Brain microvascular endothelial cell (primary cell): ENCODE results near the gene PLPPR3.

Experiments
- DNase-seq: peaks from one replicate; pipeline ENCODE4 v3.0.0-alpha.2; 2020
- H3K27ac ChIP-seq: fragments of 250-450 bp; sonication (Bioruptor Pico); 2 replicates; pipeline ENCODE4 v1.5.1; 2020; ENCODE audit warnings: mild to moderate bottlenecking, moderate library complexity
- H3K27me3 ChIP-seq: fragments of 250-450 bp; sonication (Bioruptor Pico); replicated peaks from 2 replicates; pipeline ENCODE4 v1.5.1; 2020; ENCODE audit warnings: mild to moderate bottlenecking
- H3K36me3 ChIP-seq: fragments of 250-450 bp; sonication (Bioruptor Pico); replicated peaks from 2 replicates; pipeline ENCODE4 v1.5.1; 2020; ENCODE audit warnings: mild to moderate bottlenecking
- H3K4me3 ChIP-seq: 2 replicates; pipeline ENCODE4 v1.5.1; 2011; ENCODE audit warnings: low read depth, mild to moderate bottlenecking, control low read depth, low read length, moderate library complexity
- in situ Hi-C: cut with HindIII; loops from 2 replicates; pipeline ENCODE4 v1.10.0; 2017; ENCODE audit warnings: low sequenced_read_pairs, low pct_ligation_motif_present
- TF ChIP-seq, protein P1 (sequence below): IDR thresholded peaks from 2 replicates; pipeline ENCODE4 v1.5.1; 2011; ENCODE audit warnings: low read depth, mild to moderate bottlenecking, moderate library complexity, low read length, control low read depth, inconsistent platforms; ENCODE audit errors: missing control alignments

The PLPPR3 gene

DNA sequence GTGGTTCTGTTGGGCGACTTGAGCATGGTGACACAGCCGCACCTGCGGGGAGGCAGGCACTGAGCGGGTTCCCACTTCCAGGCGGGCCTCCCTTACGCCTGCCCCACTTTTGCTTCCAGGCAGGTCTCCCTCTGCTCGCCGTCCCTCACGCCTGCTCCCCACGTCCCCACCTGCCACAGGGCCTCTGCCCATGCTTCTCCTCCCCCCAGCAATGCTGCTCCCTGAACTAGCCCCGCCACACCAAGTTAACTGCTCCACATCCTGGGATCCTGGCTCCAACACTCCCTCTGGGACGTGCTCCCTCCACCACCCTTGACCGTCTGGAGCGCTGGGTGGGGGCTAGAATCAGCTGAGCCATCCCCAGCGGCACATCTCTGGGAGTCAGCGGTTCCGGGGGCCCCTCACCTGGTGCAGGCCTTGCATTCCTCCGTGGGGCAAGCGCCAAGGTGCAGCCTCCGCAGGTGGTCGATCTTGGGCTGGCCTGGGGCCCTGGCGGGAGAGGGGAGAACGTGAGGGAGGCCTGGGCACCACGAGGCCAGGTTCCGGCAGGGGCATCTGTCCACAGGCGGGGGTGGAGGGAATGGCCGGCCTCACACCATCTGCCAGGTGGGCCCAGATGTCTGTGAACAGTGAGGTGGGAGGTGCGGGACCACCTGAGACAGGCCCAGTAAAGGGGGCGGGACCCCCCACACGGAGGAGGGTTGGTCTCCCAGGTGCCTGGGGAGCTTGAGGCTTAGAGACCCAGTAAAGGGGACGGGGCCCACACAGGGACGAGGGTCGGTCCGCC, 46.9 kb upstream of the PLPPR3 start:
- TF ChIP-seq, protein P1, sequence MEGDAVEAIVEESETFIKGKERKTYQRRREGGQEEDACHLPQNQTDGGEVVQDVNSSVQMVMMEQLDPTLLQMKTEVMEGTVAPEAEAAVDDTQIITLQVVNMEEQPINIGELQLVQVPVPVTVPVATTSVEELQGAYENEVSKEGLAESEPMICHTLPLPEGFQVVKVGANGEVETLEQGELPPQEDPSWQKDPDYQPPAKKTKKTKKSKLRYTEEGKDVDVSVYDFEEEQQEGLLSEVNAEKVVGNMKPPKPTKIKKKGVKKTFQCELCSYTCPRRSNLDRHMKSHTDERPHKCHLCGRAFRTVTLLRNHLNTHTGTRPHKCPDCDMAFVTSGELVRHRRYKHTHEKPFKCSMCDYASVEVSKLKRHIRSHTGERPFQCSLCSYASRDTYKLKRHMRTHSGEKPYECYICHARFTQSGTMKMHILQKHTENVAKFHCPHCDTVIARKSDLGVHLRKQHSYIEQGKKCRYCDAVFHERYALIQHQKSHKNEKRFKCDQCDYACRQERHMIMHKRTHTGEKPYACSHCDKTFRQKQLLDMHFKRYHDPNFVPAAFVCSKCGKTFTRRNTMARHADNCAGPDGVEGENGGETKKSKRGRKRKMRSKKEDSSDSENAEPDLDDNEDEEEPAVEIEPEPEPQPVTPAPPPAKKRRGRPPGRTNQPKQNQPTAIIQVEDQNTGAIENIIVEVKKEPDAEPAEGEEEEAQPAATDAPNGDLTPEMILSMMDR, result no peak
- Histone ChIP-seq H3K27me3 (no peaks in the 10 kb centered on the region), H3K4me3 (no peak overlapping the region), H3K27ac (no peak overlapping the region), H3K36me3 (peaks cover 32% of the 10 kb centered on the region)
- in situ Hi-C loops, result no loop called here
- DNase-seq, result no peak

DNA sequence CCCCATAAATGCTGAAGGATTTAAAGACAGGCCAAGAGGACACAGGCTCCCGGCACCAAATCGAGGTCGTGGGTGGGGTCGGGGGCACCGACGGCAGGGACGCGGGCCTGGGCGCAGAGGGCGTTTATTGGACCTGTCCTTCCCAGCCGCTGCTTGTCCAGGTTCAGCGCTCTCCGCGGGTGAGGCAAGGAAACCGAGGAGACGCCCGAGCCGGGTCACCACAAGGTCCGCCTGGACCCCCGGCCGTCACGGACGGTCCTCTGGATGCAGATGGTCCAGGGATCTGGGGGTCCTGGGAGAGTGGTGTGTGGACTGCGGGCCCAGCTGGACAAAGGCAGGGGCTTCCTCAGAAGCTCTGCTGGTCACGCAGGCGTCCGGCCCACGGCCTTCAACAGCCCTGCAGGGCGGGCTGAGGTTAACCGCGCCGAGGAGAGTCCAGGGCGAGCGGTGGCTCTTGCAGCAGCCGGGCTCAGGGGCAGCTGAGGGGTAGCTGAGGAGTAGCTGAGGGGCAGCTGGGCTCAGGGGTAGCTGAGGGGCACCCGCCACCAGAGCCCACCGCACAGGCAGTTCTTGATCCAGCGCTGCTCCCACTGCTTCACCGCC, 46.2 kb upstream of the PLPPR3 start:
- no peak overlapping the region for H3K4me3 ChIP-seq
- no peaks in the 10 kb centered on the region for H3K27me3 ChIP-seq
- TF ChIP-seq, protein P1, result no peak
- H3K36me3 ChIP-seq, result peaks cover 29% of the 10 kb centered on the region
- DNase-seq, result no peak
- H3K27ac ChIP-seq, result no peak overlapping the region
- in situ Hi-C loops, result no loop called here

DNA sequence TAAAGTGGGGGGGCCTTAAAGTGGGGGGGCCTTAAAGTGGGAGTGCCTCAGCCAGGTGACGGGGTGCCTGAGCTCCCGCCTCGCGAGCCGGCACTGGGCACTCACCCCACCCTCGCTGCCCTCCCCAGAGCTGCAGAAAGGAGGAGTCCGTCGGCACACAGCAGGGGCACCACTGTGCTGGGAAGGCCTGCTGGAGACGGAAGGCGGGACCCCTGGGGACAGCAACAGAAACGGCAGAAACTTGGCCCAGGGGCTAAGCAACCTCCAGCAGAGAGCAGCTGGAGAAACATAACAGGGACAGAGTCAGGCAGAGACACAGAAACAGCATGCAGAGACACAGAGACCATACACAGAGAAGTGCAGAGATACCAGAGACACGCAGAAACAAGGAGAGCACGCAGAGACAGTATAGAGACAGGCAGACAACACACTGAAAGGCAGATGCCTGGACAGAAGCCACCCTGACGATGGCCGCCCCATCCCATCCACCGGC, 45.6 kb upstream of the PLPPR3 start:
- in situ Hi-C loops, result no loop called here
- Histone ChIP-seq H3K27ac (no peak overlapping the region), H3K36me3 (peaks cover 29% of the 10 kb centered on the region), H3K4me3 (no peak overlapping the region), H3K27me3 (no peaks in the 10 kb centered on the region)
- TF ChIP-seq, protein P1, result no peak
- no peak for DNase-seq

DNA sequence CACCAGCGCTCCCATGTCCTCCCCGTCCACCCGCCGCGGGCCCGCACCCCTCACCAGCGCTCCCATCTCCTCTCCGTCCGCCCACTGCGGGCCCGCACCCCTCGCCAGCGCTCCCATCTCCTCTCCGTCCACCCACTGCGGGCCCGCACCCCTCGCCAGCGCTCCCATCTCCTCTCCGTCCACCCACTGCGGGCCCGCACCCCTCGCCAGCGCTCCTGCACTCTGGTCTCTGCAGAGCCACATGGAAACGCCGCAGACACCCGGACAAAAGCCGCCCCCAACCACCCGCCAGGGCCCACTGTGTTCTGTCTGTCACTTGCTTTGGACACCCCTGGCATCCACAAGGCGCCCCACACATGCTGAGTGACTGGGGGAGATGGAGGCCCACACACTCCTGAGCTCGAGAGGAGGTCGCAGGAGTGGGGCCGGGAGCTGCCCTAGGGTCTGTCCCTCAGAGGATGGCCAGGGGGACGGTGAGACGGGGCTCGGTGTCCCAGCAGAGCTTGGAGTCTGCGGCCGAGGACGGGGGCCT, 45.1 kb upstream of the PLPPR3 start:
- H3K4me3 ChIP-seq, result no peak overlapping the region
- H3K36me3 ChIP-seq, result peaks cover 25% of the 10 kb centered on the region
- no peak for DNase-seq
- H3K27ac ChIP-seq, result no peak overlapping the region
- TF ChIP-seq, protein P1, result no peak
- in situ Hi-C loops, result no loop called here
- no peaks in the 10 kb centered on the region for H3K27me3 ChIP-seq

DNA sequence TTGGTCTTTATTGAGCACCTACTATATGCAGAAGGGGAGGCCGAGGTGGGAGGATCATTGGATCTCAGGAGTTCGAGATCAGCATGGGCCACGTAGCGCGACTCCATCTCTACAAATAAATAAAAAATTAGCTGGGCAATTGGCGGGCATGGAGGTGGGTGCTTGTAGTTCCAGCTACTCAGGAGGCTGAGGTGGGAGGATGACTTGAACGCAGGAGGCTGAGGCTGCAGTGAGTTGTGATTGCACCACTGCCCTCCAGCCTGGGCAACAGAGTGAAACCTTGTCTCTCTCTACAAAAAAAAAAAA, 41.5 kb upstream of the PLPPR3 start:
- no peak overlapping the region for H3K4me3 ChIP-seq
- TF ChIP-seq, protein P1, result no peak
- H3K27me3 ChIP-seq, result peaks cover 4% of the 10 kb centered on the region
- in situ Hi-C loops, result no loop called here
- no peak for DNase-seq
- H3K27ac ChIP-seq, result no peak overlapping the region
- peaks cover 8% of the 10 kb centered on the region for H3K36me3 ChIP-seq
